Activated CD4-positive, alpha-beta T cell treated with anti-CD3 and anti-CD28 coated beads, Interleukin-2, amount 50 U/mL, for 16 hours (primary cell): ENCODE data around the gene NTMT1.

Experiments
- DNase-seq: peaks from one replicate; pipeline ENCODE4 v3.0.0-alpha.2; 2020

The NTMT1 gene

DNA sequence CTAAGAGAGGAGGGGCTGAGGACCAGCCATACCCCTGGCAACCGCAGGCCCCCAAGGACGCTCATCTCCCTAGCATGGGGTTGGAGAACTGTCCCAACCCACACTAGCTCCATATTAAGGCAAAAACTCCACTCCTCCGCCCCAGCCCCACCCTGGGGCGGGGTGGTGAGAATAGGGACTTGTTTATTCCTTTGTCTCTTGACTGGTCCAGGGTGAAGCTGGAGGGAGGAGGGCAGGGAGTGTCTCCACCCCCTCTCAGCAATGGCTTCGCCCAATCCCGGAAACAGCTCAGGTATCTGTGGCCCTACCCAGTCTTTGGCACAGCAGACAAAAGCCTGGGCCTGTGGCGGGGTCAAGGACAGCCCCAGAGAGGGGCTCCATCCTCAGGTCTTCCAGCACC, 56.4 kb downstream of the NTMT1 start:
- no peak for DNase-seq

DNA sequence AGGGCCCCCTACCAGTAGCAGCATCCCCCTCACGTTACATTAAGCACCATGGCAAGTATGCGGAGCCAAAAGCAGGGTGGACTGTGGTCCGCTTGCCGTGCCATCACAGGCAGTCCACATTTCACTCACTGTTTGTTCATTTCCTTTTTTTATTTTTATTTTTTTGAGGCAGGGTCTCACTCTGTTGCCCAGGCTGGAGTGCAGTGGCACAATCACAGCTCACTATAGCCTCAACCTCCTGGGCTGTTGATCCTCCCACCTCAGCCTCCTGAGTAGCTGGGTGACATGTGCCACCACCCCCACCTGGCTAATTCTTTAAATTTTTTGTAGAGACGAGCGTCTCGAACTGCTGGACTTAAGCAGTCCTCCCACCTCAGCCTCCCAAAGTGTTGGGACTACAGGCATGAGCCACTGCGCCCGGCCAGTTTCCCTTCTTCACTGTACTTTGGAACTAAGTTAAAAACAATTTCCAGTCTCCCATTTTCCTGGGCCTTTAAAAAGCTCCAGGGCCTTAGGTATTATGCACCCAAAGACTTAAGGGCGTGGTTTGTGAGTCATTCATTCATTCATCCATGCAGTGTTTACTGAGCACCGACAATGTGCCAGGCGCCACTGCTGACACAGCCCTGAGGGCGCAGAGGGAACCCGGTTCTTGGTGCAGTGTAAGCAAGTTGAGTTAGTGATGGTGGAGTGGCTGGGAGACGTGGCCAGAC, 59.4 kb downstream of the NTMT1 start:
- no peak for DNase-seq
